Mesothelial cell of epicardium (in vitro differentiated cells): ENCODE measurements around the gene FAM90A26. TPM values are rescaled to one million over a fixed set of nuclear protein-coding genes. Genes with fewer than 3 reads are reported as not detected.
"Not testable (repeated sequence)": the region's sequence is repeated elsewhere in the genome, so short reads cannot be mapped to it uniquely, and the experiment has no call there.

Source experiments
- DNase-seq, 2 experiments: peaks; one replicate each; pipeline ENCODE4 v3.0.0; 2021; ENCODE audit warnings: low spot score in 2 of 2; ENCODE audit not compliant: unreplicated experiment in 2 of 2
- H3K27ac Mint-ChIP-seq: 2 replicates; pipeline ENCODE4 v1.8.0; 2021; ENCODE audit warnings: mixed read lengths
- H3K27me3 Mint-ChIP-seq: 2 replicates; pipeline ENCODE4 v1.8.0; 2021; ENCODE audit warnings: low read depth, mixed read lengths
- H3K36me3 Mint-ChIP-seq: 2 replicates; pipeline ENCODE4 v1.8.0; 2021; ENCODE audit warnings: mixed read lengths
- H3K4me1 Mint-ChIP-seq: 2 replicates; pipeline ENCODE4 v1.8.0; 2021; ENCODE audit warnings: mixed read lengths
- H3K4me3 Mint-ChIP-seq: 2 replicates; pipeline ENCODE4 v1.8.0; 2021; ENCODE audit warnings: mild to moderate bottlenecking, moderate library complexity, mixed read lengths
- H3K9me3 Mint-ChIP-seq: 2 replicates; pipeline ENCODE4 v1.8.0; 2021; ENCODE audit warnings: mixed read lengths
- total RNA-seq: library from RNA; stranded (reverse); gene quantifications from 3 replicates; pipeline ENCODE4 v1.2.1, GENCODE V29; 2021

FAM90A26 gene
- total RNA-seq, 1 donor from 2014 or later, result not detected

DNA sequence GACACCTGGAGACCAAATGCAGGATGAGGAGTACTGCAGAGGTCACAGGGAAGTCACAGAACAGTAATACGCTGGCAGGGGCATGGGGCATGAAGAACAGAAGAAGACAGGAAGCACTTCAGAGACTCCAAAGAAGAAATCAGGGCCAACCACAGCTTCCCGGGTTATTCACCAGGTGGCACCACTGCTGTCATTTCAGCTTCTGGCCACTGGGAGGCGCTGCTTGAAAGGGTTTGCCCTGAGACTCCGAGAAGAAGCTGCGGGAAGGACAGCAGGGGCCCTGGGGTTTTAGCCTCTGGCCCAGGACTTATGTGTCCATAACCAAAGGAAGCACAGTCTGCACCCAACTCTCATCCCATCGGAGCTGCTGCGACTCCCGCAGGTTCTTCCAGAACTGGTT, 4.2 kb upstream of the FAM90A26 start:
- not testable (repeated sequence) for H3K27ac Mint-ChIP-seq, H3K27me3 Mint-ChIP-seq, H3K4me1 Mint-ChIP-seq, H3K4me3 Mint-ChIP-seq, DNase-seq, H3K36me3 Mint-ChIP-seq, H3K9me3 Mint-ChIP-seq

DNA sequence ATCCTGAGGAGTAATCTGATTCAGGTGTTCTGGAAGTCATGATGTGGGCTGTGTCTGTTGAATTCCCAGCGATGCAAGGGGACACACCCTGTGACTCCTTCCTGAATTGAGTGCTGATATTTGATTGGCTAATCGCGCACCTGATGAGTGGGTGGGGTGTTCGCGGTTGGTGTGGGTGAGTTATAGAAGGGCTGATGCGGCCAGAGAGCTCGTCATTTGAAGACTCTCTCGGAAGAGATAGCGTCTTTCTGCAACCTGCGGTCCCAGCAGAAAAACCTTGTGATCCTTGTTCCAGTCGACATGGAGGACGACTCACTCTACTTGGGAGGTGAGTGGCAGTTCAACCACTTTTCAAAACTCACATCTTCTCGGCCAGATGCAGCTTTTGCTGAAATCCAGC, 40.1 kb downstream of the FAM90A26 start, which contains the start of gene USP17L10:
TSS of gene USP17L10 (plus strand) at position 301 of the 400 bp plus-strand sequence. CDS start at position 301, 0 bp downstream.
- H3K9me3 Mint-ChIP-seq, H3K4me3 Mint-ChIP-seq, H3K4me1 Mint-ChIP-seq, H3K27ac Mint-ChIP-seq, H3K36me3 Mint-ChIP-seq, DNase-seq, H3K27me3 Mint-ChIP-seq: not testable (repeated sequence)

DNA sequence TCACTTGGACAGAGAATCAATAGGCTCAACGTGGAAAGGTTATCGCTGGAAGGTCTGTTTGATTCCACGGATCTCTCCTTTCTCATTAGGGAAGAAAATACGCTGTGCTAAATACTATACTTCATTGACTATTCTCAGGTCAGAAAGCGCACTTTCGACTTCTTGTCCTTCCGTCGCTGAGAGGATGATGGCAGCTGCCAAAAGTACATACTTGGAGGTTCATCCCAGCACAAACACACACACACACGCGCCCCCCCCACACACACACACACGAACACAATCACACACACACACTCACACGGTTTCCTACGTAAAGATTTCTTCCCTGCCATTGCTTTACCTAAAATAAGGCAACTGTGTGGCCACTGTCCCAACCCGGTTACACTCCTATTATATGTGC, 44.5 kb downstream of the FAM90A26 start:
- not testable (repeated sequence) for H3K9me3 Mint-ChIP-seq, H3K27ac Mint-ChIP-seq, H3K27me3 Mint-ChIP-seq, H3K4me3 Mint-ChIP-seq, H3K36me3 Mint-ChIP-seq, DNase-seq, H3K4me1 Mint-ChIP-seq

DNA sequence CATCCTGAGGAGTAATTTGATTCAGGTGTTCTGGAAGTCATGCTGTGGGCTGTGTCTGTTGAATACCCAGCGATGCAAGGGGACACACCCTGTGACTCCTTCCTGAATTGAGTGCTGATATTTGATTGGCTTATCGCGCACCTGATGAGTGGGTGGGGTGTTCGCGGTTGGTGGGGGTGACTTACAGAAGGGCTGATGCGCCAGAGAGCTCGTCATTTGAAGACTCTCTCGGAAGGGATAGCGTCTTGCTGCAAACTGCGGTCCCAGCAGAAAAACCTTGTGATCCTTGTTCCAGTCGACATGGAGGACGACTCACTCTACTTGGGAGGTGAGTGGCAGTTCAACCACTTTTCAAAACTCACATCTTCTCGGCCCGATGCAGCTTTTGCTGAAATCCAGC, 44.9 kb downstream of the FAM90A26 start, which contains the start of gene USP17L11:
TSS of gene USP17L11 (plus strand) at position 301 of the 400 bp plus-strand sequence. CDS start at position 301, 0 bp downstream.
- not testable (repeated sequence) for H3K4me3 Mint-ChIP-seq, H3K4me1 Mint-ChIP-seq, H3K36me3 Mint-ChIP-seq, H3K27ac Mint-ChIP-seq, H3K27me3 Mint-ChIP-seq, H3K9me3 Mint-ChIP-seq, DNase-seq

DNA sequence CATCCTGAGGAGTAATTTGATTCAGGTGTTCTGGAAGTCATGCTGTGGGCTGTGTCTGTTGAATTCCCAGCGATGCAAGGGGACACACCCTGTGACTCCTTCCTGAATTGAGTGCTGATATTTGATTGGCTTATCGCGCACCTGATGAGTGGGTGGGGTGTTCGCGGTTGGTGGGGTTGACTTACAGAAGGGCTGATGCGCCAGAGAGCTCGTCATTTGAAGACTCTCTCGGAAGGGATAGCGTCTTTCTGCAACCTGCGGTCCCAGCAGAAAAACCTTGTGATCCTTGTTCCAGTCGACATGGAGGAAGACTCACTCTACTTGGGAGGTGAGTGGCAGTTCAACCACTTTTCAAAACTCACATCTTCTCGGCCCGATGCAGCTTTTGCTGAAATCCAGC, 49.6 kb downstream of the FAM90A26 start, which contains the start of gene USP17L12:
TSS of gene USP17L12 (plus strand) at position 301 of the 400 bp plus-strand sequence. CDS start at position 301, 0 bp downstream.
- H3K27me3 Mint-ChIP-seq, H3K27ac Mint-ChIP-seq, DNase-seq, H3K4me3 Mint-ChIP-seq, H3K36me3 Mint-ChIP-seq, H3K4me1 Mint-ChIP-seq, H3K9me3 Mint-ChIP-seq: not testable (repeated sequence)

DNA sequence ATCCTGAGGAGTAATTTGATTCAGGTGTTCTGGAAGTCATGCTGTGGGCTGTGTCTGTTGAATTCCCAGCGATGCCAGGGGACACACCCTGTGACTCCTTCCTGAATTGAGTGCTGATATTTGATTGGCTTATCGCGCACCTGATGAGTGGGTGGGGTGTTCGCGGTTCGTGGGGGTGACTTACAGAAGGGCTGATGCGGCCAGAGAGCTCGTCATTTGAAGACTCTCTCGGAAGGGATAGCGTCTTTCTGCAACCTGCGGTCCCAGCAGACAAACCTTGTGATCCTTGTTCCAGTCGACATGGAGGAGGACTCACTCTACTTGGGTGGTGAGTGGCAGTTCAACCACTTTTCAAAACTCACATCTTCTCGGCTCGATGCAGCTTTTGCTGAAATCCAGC, 54.4 kb downstream of the FAM90A26 start, which contains the start of gene USP17L13:
TSS of gene USP17L13 (plus strand) at position 301 of the 400 bp plus-strand sequence. CDS start at position 301, 0 bp downstream.
- not testable (repeated sequence) for H3K27ac Mint-ChIP-seq, DNase-seq, H3K9me3 Mint-ChIP-seq, H3K36me3 Mint-ChIP-seq, H3K27me3 Mint-ChIP-seq, H3K4me3 Mint-ChIP-seq, H3K4me1 Mint-ChIP-seq

Other genes with a start within 250 kb of the FAM90A26 start
- not detected in 3 replicates for gene USP17L10, start 40.2 kb downstream of the FAM90A26 start, total RNA-seq
- 0.14 TPM in 1 of 3 replicates, not detected in the others for gene USP17L11, start 45.0 kb downstream of the FAM90A26 start, total RNA-seq
- not detected in 3 replicates for gene USP17L12, start 49.7 kb downstream of the FAM90A26 start, total RNA-seq
- gene USP17L13, start 54.5 kb downstream of the FAM90A26 start, total RNA-seq, result not detected in 3 replicates
- gene USP17L15, start 64.0 kb downstream of the FAM90A26 start, total RNA-seq, result 0.16 TPM in 1 of 3 replicates, not detected in the others
- not detected in 3 replicates for gene USP17L17, start 73.5 kb downstream of the FAM90A26 start, total RNA-seq
- not detected in 3 replicates for gene USP17L18, start 78.2 kb downstream of the FAM90A26 start, total RNA-seq
- not detected in 3 replicates for gene USP17L19, start 83.0 kb downstream of the FAM90A26 start, total RNA-seq
- gene USP17L20, start 87.7 kb downstream of the FAM90A26 start, total RNA-seq, result not detected in 3 replicates
- gene USP17L21, start 92.5 kb downstream of the FAM90A26 start, total RNA-seq, result not detected in 3 replicates
- gene USP17L22, start 97.2 kb downstream of the FAM90A26 start, total RNA-seq, result not detected in 3 replicates
- gene USP17L24, start 154.8 kb downstream of the FAM90A26 start, total RNA-seq, result not detected in 3 replicates
- not detected in 3 replicates for gene USP17L25, start 159.5 kb downstream of the FAM90A26 start, total RNA-seq
- gene USP17L26, start 164.2 kb downstream of the FAM90A26 start, total RNA-seq, result not detected in 3 replicates
- not detected in 3 replicates for gene USP17L5, start 169.0 kb downstream of the FAM90A26 start, total RNA-seq
- not detected in 3 replicates for gene USP17L27, start 173.7 kb downstream of the FAM90A26 start, total RNA-seq
- gene USP17L28, start 178.5 kb downstream of the FAM90A26 start, total RNA-seq, result not detected in 3 replicates
- gene USP17L29, start 183.2 kb downstream of the FAM90A26 start, total RNA-seq, result not detected in 3 replicates
- not detected in 3 replicates for gene USP17L30, start 192.7 kb downstream of the FAM90A26 start, total RNA-seq